Right kidney (tissue), 1 donor: ENCODE results near the gene SLC46A3.
A peak's percentile ranks its signal among the peaks of the same experiment; 100 is the strongest.
"Not testable (repeated sequence)": the region's sequence is repeated elsewhere in the genome, so short reads cannot be mapped to it uniquely, and the experiment has no call there.

ENCODE experiments used
- DNase-seq: peaks from one replicate; pipeline ENCODE4 v3.0.0-alpha.2; 2016

SLC46A3 gene

GRCh38 chr13:28683169-28683568 is 35.6 kb downstream of the SLC46A3 start:
- not testable (repeated sequence) for DNase-seq

GRCh38 chr13:28680541-28680940 is 38.2 kb downstream of the SLC46A3 start:
- no peak for DNase-seq

- DNase-seq, result no peak
These were observed 39.1 kb downstream of the SLC46A3 start for GRCh38 chr13:28679628-28680027.

- no peak for DNase-seq
These were observed 40.0 kb downstream of the SLC46A3 start for GRCh38 chr13:28678809-28679208.

GRCh38 chr13:28671126-28671792 is 47.5 kb downstream of the SLC46A3 start:
- DNase-seq, result no peak

- DNase-seq, result no peak
These were observed 51.8 kb downstream of the SLC46A3 start for GRCh38 chr13:28666897-28667488.

GRCh38 chr13:28659621-28659970 is 59.2 kb downstream of the SLC46A3 start:
- no peak for DNase-seq

- peak; percentile 89 for DNase-seq
These were observed 59.8 kb downstream of the SLC46A3 start, which contains the start of gene POMP for GRCh38 chr13:28658796-28659620. POMP (plus strand) TSS chr13:28659130; CDS start chr13:28659185, 55 bp downstream.

- DNase-seq, result no peak
These were observed 60.3 kb downstream of the SLC46A3 start for GRCh38 chr13:28658539-28658795.

GRCh38 chr13:28657784-28658538 is 60.8 kb downstream of the SLC46A3 start:
- DNase-seq, result no peak

- no peak for DNase-seq
These were observed 63.2 kb downstream of the SLC46A3 start for GRCh38 chr13:28655561-28655960.

- DNase-seq, result no peak
These were observed 64.5 kb downstream of the SLC46A3 start for GRCh38 chr13:28654276-28654675.

GRCh38 chr13:28653111-28653510 is 65.7 kb downstream of the SLC46A3 start:
- no peak for DNase-seq

- no peak for DNase-seq
These were observed 66.9 kb downstream of the SLC46A3 start for GRCh38 chr13:28651810-28652401.

GRCh38 chr13:28650284-28650683 is 68.5 kb downstream of the SLC46A3 start:
- no peak for DNase-seq
